Mucosa of stomach (tissue), 1 donor: ENCODE results near the gene TKT.

Experiments
- H3K27me3 ChIP-seq: one replicate; pipeline ENCODE4 v1.7.0; 2013; ENCODE audit warnings: mild to moderate bottlenecking, low read length; ENCODE audit not compliant: control insufficient read depth, insufficient read depth
- H3K36me3 ChIP-seq: one replicate; pipeline ENCODE4 v1.7.0; 2013; ENCODE audit warnings: low read length; ENCODE audit not compliant: control insufficient read depth, insufficient read depth
- H3K4me1 ChIP-seq: one replicate; pipeline ENCODE4 v1.7.0; 2013; ENCODE audit warnings: mild to moderate bottlenecking, low read length; ENCODE audit not compliant: control insufficient read depth, insufficient read depth
- H3K4me3 ChIP-seq: one replicate; pipeline ENCODE4 v1.7.0; 2013; ENCODE audit warnings: low read length
- H3K9ac ChIP-seq: one replicate; pipeline ENCODE4 v1.7.0; 2013; ENCODE audit warnings: mild to moderate bottlenecking, low read length, moderate library complexity
- H3K9me3 ChIP-seq: one replicate; pipeline ENCODE4 v1.7.0; 2013; ENCODE audit warnings: mild to moderate bottlenecking, low read length, moderate library complexity; ENCODE audit not compliant: control insufficient read depth
- donor health status: Pancreatic carcinoma.

Gene TKT

GRCh38 chr3:53217175-53217574 lies 38.6 kb downstream of the TKT start:
- H3K36me3 ChIP-seq = no peaks in the 10 kb centered on the region
- no peak overlapping the region for H3K9ac ChIP-seq
- no peak overlapping the region for H3K4me3 ChIP-seq
- H3K4me1 ChIP-seq = no peaks in the 10 kb centered on the region
- no peaks in the 10 kb centered on the region for H3K9me3 ChIP-seq
- no peaks in the 10 kb centered on the region for H3K27me3 ChIP-seq

DNA sequence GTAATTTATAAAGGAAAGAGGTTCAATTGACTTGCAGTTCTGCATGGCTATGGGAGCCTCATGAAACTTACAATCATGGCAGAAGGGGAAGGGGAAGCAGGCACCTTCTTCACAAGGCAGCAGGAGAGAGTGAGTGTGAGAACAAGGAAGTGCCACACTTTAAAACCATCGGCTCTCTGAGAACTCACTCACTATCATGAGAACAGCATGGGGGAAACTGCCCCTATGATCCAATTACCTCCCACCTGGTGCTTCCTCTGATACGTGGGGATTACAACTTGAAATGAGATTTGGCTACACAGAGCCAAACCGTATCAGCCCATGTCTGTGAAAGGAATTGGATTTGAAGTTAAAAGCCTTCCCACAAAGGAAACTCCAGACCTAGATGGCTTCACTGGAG lies 39.1 kb downstream of the TKT start:
- no peaks in the 10 kb centered on the region for H3K4me1 ChIP-seq
- H3K27me3 ChIP-seq = no peaks in the 10 kb centered on the region

GRCh38 chr3:53215816-53216215 lies 40.0 kb downstream of the TKT start:
- Histone ChIP-seq H3K36me3 (no peaks in the 10 kb centered on the region), H3K4me1 (no peaks in the 10 kb centered on the region), H3K9me3 (no peaks in the 10 kb centered on the region), H3K27me3 (no peaks in the 10 kb centered on the region), H3K4me3 (no peak overlapping the region), H3K9ac (no peak overlapping the region)

More for the DNA sequence above, 39.1 kb downstream of the TKT start:
- Histone ChIP-seq H3K36me3 (no peaks in the 10 kb centered on the region), H3K9me3 (no peaks in the 10 kb centered on the region), H3K4me3 (no peak overlapping the region), H3K9ac (no peak overlapping the region)

- Histone ChIP-seq H3K27me3 (no peaks in the 10 kb centered on the region), H3K4me1 (no peaks in the 10 kb centered on the region), H3K4me3 (no peak overlapping the region), H3K36me3 (no peaks in the 10 kb centered on the region), H3K9ac (no peak overlapping the region), H3K9me3 (no peaks in the 10 kb centered on the region)
Observed at GRCh38 chr3:53213276-53213675, 42.5 kb downstream of the TKT start.

GRCh38 chr3:53211706-53212702 lies 43.8 kb downstream of the TKT start:
- H3K36me3 ChIP-seq = no peaks in the 10 kb centered on the region
- H3K4me3 ChIP-seq = no peak overlapping the region
- H3K4me1 ChIP-seq = no peaks in the 10 kb centered on the region
- H3K27me3 ChIP-seq = no peaks in the 10 kb centered on the region
- no peak overlapping the region for H3K9ac ChIP-seq
- no peaks in the 10 kb centered on the region for H3K9me3 ChIP-seq

GRCh38 chr3:53202331-53203015 lies 53.3 kb downstream of the TKT start:
- Histone ChIP-seq H3K4me1 (no peaks in the 10 kb centered on the region), H3K4me3 (no peak overlapping the region), H3K36me3 (no peaks in the 10 kb centered on the region), H3K27me3 (no peaks in the 10 kb centered on the region), H3K9ac (no peak overlapping the region), H3K9me3 (no peaks in the 10 kb centered on the region)

DNA sequence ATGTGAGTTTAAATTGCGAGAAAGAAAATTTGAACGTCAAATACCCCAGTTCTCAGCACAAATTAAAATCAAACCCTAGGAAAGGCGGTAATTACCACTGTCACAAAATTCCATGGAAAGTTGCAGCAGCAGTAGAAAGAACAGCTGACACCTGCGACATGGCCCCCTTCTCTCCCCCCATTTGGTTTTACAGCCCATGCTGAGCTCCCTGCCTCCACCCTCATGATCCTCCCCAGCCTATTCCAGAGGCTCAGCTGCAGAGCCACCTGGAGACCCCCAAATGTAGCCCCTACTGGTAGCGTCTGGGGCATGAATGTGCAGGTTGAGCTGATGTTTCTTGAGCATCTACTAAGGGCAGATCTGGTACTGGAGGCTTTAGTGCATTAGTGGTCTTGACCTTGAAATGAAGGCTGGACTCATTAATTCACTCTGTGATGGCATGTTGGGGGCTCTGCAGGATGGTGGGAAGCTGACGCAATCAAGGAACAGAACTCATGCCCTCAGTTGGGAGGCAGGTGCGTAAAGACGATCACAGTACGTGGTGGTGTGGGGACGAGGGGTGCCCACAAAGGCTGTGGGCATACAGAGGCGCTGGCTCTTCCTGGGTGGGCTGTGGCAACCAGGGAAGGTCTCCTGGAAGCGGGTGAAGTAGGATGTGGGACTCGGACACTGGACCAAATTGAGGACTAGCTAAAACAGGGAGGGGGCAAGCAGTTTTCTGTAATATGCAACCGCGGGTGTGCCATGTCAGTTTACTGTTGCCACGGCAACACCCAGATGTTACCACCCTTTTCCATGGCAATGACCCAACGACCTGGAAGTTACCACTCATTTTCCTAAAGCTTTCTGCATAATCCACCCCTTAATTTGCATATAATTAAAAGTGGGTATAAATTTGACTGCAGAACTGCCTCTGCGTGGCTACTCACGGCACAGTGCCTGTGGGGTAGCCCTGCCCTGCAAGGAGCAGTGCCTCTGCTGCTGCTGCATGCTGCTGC lies 55.0 kb downstream of the TKT start:
- Histone ChIP-seq H3K9me3 (no peaks in the 10 kb centered on the region), H3K4me1 (no peaks in the 10 kb centered on the region), H3K4me3 (no peak overlapping the region), H3K36me3 (no peaks in the 10 kb centered on the region), H3K9ac (no peak overlapping the region), H3K27me3 (no peaks in the 10 kb centered on the region)

- H3K9me3 ChIP-seq = no peaks in the 10 kb centered on the region
- no peaks in the 10 kb centered on the region for H3K4me1 ChIP-seq
- no peaks in the 10 kb centered on the region for H3K27me3 ChIP-seq
- H3K9ac ChIP-seq = no peak overlapping the region
- H3K36me3 ChIP-seq = no peaks in the 10 kb centered on the region
- H3K4me3 ChIP-seq = no peak overlapping the region
Observed at GRCh38 chr3:53199834-53200233, 56.0 kb downstream of the TKT start.

DNA sequence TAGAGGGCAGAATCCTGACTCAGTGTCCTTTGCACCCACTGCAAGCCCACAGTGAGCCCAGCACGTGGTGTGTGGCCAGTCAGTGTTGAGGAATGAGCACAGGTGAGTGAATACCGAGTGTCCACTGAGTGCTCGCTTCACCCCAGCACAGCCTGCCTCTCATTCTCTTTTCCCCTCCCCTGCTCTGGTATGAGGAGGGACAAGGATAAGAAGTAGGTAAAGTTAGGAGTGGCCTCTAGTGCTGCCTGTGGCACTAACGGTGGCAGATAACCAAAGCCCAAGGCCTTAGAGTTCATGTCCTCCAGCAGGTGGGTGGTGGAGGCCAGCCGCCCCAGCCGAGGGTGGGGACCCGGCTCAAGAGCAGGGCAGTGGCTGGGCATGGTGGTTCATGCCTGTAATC lies 56.8 kb downstream of the TKT start:
- no peaks in the 10 kb centered on the region for H3K9me3 ChIP-seq
- no peaks in the 10 kb centered on the region for H3K27me3 ChIP-seq
- no peak overlapping the region for H3K4me3 ChIP-seq
- H3K9ac ChIP-seq = no peak overlapping the region
- no peaks in the 10 kb centered on the region for H3K36me3 ChIP-seq
- peaks cover 6% of the 10 kb centered on the region for H3K4me1 ChIP-seq

- Histone ChIP-seq H3K27me3 (no peaks in the 10 kb centered on the region), H3K36me3 (no peaks in the 10 kb centered on the region), H3K4me1 (peaks cover 9% of the 10 kb centered on the region), H3K9ac (no peak overlapping the region), H3K9me3 (no peaks in the 10 kb centered on the region), H3K4me3 (no peak overlapping the region)
Observed at GRCh38 chr3:53198256-53198977, 57.4 kb downstream of the TKT start.
